GM23248 (cell line): ENCODE measurements around the gene NAPA. TPM values are rescaled to one million over a fixed set of nuclear protein-coding genes. Genes with fewer than 3 reads are reported as not detected.
A peak's percentile ranks its signal among the peaks of the same experiment; 100 is the strongest.

Experiments
- DNase-seq: peaks from one replicate; pipeline ENCODE4 v3.0.0-alpha.2; 2015
- H2AFZ ChIP-seq: fragments of 200-600 bp; sonication (generic); 2 replicates; pipeline ENCODE4 v1.6.1; 2016; ENCODE audit warnings: antibody characterized with exemption
- H3F3A ChIP-seq: fragments of 200-600 bp; sonication (generic); 2 replicates; pipeline ENCODE4 v1.6.1; 2016; ENCODE audit warnings: mild to moderate bottlenecking, antibody characterized with exemption, mixed run types; ENCODE audit not compliant: insufficient read depth
- H3K27ac ChIP-seq: fragments of 200-600 bp; sonication (generic); 2 replicates; pipeline ENCODE4 v1.5.1; 2016; ENCODE audit warnings: mild to moderate bottlenecking
- H3K27me3 ChIP-seq: fragments of 200-600 bp; sonication (generic); replicated peaks from 2 replicates; pipeline ENCODE4 v1.6.1; 2016; ENCODE audit warnings: mild to moderate bottlenecking; ENCODE audit not compliant: insufficient read depth
- H3K36me3 ChIP-seq: fragments of 200-600 bp; sonication (generic); 2 replicates; pipeline ENCODE4 v1.6.1; 2016; ENCODE audit warnings: low read depth, mild to moderate bottlenecking
- H3K4me1 ChIP-seq: fragments of 200-600 bp; sonication (generic); 2 replicates; pipeline ENCODE4 v1.6.1; 2016; ENCODE audit warnings: mild to moderate bottlenecking; ENCODE audit not compliant: insufficient read depth
- H3K4me2 ChIP-seq: fragments of 200-600 bp; sonication (generic); one replicate; pipeline ENCODE4 v1.6.1; 2016; ENCODE audit warnings: mild to moderate bottlenecking; ENCODE audit not compliant: unreplicated experiment
- H3K4me3 ChIP-seq: fragments of 200-600 bp; sonication (generic); 2 replicates; pipeline ENCODE4 v1.5.1; 2016; ENCODE audit warnings: mild to moderate bottlenecking
- H3K79me2 ChIP-seq: fragments of 200-600 bp; sonication (generic); 2 replicates; pipeline ENCODE4 v1.6.1; 2016; ENCODE audit warnings: mild to moderate bottlenecking; ENCODE audit not compliant: insufficient read depth
- H3K9ac ChIP-seq: fragments of 200-600 bp; sonication (generic); 2 replicates; pipeline ENCODE4 v1.6.1; 2016; ENCODE audit warnings: mild to moderate bottlenecking
- H3K9me2 ChIP-seq: fragments of 200-600 bp; sonication (generic); 2 replicates; pipeline ENCODE4 v1.6.1; 2016; ENCODE audit warnings: mixed run types, mild to moderate bottlenecking, moderate library complexity; ENCODE audit not compliant: insufficient read depth
- H3K9me3 ChIP-seq: fragments of 200-600 bp; sonication (generic); one replicate; pipeline ENCODE4 v1.6.1; 2017; ENCODE audit warnings: low read depth
- H4K20me1 ChIP-seq: fragments of 200-600 bp; sonication (generic); 2 replicates; pipeline ENCODE4 v1.6.0; 2016; ENCODE audit not compliant: insufficient read depth
- EZH2 ChIP-seq: fragments of 200-600 bp; sonication (generic); IDR thresholded peaks from 2 replicates; pipeline ENCODE4 v1.6.1; 2018; ENCODE audit warnings: antibody characterized with exemption, mild to moderate bottlenecking; ENCODE audit not compliant: insufficient read depth, poor library complexity, severe bottlenecking
- EZH2phosphoT487 ChIP-seq: fragments of 200-600 bp; sonication (generic); IDR thresholded peaks from 2 replicates; pipeline ENCODE4 v1.6.1; 2018; ENCODE audit warnings: antibody characterized with exemption, moderate library complexity, mild to moderate bottlenecking, low read depth; ENCODE audit not compliant: insufficient read depth
- WGBS, 2 experiments: methylation state at CpG; one replicate each; pipeline ENCODE4 v1.1.6; 2015 to 2017; ENCODE audit warnings: low lambda C conversion rate in 2 of 2, low coverage in 1 of 2; ENCODE audit errors: missing lambda C conversion rate in 2 of 2; 5-methylcytosine and 5-hydroxymethylcytosine counted together
- in situ Hi-C: fragments of 300-500 bp; cut with MboI; formaldehyde crosslinking; loops from 2 replicates; pipeline ENCODE4 v1.15.0; 2020
- polyA plus RNA-seq: library from polyadenylated mRNA; unstranded; fragments of >200 nt; fragmentation: Nextera tagmentation; extraction: Ambion mirVana; gene quantifications from 2 replicates; pipeline ENCODE4 v1.2.1, GENCODE V29; 2016
- total RNA-seq: library from RNA; depleted of rRNA; stranded (reverse); fragments of >200 nt; shearing (Covaris generic); gene quantifications from 2 replicates; pipeline ENCODE4 v1.2.3, GENCODE V29; 2014

NAPA gene
- total and polyA plus RNA-seq, 2 experiments from 2014 or later, result 94.1 to 183 TPM

DNA sequence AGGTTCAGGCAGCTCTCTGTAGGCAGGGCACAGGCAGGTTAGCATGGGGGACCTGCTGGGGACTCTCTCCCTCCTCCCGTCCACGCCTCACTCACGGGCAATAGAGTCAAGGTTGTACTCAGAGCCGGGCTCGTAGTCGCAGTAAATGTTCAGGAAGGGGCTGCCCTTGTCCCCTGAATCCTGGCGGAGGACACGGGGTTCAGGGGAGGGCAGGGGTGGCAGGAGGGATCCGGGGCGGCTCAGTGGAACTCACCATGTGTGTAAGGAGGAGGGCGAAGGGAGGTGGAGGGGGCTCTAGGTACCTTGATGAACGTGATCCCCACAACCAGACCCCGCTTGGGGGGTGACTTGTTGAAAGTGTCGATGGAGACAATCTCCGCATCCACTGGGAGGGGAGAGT, 31.7 kb downstream of the NAPA start:
- Histone ChIP-seq H3K9me3 (no peaks in the 10 kb centered on the region), H4K20me1 (no peaks in the 10 kb centered on the region), H3K27ac (no peak overlapping the region), H3K4me3 (peak overlapping the region; percentile 92), H3K27me3 (no peaks in the 10 kb centered on the region), H3K4me2 (peak overlapping the region; percentile 96), H3K9me2 (no peaks in the 10 kb centered on the region), H3K4me1 (peaks cover 3% of the 10 kb centered on the region; the same call in 1 of the 2 replicates), H3K36me3 (0 out of 2 replicates have a peak, but pooled peaks cover 6% of the 10 kb centered on the region), H2AFZ (peak overlapping the region; percentile 96), H3F3A (0 out of 2 replicates have a peak, but pooled peaks cover 7% of the 10 kb centered on the region), H3K9ac (peak overlapping the region; percentile 95; the same call in 1 of the 2 replicates), H3K79me2 (no peaks in the 10 kb centered on the region)
- in situ Hi-C loops, result no loop called here
- TF ChIP-seq EZH2phosphoT487 (no peak), EZH2 (no peak)
- DNase-seq, result no peak
- 81 to 88% methylated on average over 15 of the region's 15 CpGs for WGBS, 2 experiments

DNA sequence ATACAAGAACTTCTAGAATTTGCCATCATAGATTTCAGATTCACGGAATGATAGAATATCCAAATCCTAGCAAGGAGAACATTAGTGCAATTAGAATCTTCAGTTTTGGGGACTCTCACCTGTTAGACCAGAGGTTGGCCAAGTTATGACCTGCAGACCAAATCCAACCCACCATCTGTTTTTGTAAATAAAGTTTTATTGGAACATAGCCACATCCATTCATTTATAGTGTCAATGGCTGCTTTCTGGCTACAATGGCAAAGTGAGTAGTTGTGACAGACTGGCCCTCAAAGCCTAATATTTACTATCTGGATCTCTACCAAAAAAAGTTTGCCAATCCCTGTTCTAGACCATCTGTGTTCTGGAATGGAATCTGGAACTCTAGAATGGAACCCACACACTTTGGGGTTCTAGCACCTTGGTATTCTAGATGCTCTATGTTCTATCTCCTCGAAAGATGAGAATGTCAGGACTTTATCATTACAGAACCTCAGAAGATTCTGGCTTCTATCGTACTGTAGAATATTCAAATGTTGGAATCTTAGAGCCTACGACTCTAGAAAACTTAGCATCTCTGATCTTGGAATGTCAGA, 33.3 kb downstream of the NAPA start:
- Histone ChIP-seq H2AFZ (no peak overlapping the region), H4K20me1 (no peaks in the 10 kb centered on the region), H3K4me3 (no peak overlapping the region), H3K27ac (no peak overlapping the region), H3K9me2 (no peaks in the 10 kb centered on the region), H3K9ac (no peak overlapping the region), H3K27me3 (no peaks in the 10 kb centered on the region), H3F3A (0 out of 2 replicates have a peak, but pooled peaks cover 7% of the 10 kb centered on the region), H3K79me2 (no peaks in the 10 kb centered on the region), H3K36me3 (0 out of 2 replicates have a peak, but pooled peaks cover 6% of the 10 kb centered on the region), H3K4me2 (no peak overlapping the region), H3K4me1 (peaks cover 3% of the 10 kb centered on the region; the same call in 1 of the 2 replicates), H3K9me3 (no peaks in the 10 kb centered on the region)
- no peak for TF ChIP-seq EZH2
- TF ChIP-seq EZH2phosphoT487, result no peak
- no peak for DNase-seq
- in situ Hi-C loops, result no loop called here
- WGBS, 2 experiments, result 76 to 80% methylated on average over 4 of the region's 4 CpGs

DNA sequence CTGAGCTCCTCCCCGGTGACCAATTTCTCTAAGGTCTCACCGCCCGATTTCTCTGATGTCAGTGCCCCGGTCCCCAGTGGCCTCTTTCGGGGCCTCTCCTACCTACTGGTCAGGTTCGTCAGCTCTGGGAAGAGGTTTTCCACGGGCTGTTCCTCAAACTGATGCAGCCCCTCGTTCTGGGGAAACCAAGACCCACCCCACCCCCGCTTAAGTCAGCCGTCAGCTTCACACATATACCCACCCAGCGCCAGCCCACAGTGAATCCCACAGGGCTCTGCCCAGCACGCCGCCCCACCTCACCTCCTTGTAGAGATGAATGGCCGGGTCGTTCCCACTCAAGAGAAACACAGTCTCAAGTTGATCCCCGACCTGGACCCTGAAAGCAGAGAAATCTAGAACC, 34.2 kb downstream of the NAPA start:
- peaks cover 3% of the 10 kb centered on the region; the same call in 1 of the 2 replicates for H3K4me1 ChIP-seq
- no peak overlapping the region for H2AFZ ChIP-seq
- H3K4me2 ChIP-seq, result no peak overlapping the region
- in situ Hi-C loops, result no loop called here
- 0 out of 2 replicates have a peak, but pooled peaks cover 7% of the 10 kb centered on the region for H3F3A ChIP-seq
- no peak overlapping the region for H3K4me3 ChIP-seq
- no peak for TF ChIP-seq EZH2
- TF ChIP-seq EZH2phosphoT487, result no peak
- H3K36me3 ChIP-seq, result 0 out of 2 replicates have a peak, but pooled peaks cover 6% of the 10 kb centered on the region
- no peaks in the 10 kb centered on the region for H3K9me2 ChIP-seq
- no peaks in the 10 kb centered on the region for H3K9me3 ChIP-seq
- no peak overlapping the region for H3K9ac ChIP-seq
- no peak overlapping the region for H3K27ac ChIP-seq
- H3K79me2 ChIP-seq, result no peaks in the 10 kb centered on the region
- no peak for DNase-seq
- H4K20me1 ChIP-seq, result no peaks in the 10 kb centered on the region
- WGBS, 2 experiments, result 74 to 79% methylated on average over 14 to 16 of the region's 16 CpGs
- H3K27me3 ChIP-seq, result no peaks in the 10 kb centered on the region

DNA sequence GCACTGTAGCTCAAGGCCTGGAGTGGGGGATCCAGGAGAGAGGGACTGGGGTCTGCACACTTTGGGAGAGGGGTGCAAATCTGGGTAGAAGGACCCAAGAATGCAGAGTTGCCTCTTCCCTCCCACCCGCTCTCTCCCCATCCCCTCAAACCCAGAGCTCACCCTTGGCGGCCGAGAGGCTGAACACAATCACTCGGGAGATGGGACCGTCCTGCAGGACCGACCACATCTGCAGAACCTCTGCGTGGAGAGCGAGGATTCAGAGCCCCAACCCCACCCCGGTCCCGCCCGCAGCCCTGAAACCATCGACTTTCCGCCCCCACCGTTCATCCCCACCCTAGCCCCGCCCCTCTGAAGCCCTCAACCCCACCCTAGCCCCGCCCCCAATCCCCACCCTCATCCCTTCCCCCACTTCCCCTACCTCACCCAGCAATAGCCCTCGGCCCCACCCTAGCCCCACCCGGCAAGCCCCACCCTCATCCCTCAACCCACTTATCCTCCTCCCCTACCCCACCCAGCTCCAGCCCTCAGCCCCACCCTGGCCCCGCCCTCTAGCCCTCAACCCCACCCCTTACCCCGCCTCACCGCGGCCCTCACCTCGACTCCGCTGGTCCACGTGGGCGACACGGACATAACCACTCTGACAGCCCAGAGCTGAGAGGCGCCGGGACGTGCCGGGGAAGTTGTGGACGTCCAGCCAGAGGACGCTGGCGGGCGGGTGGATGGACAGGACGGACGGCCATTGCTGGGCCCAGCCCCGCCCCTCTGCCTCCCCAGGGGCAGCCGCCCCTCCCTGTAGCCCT, 35.0 kb downstream of the NAPA start:
- H3K9me3 ChIP-seq, result no peaks in the 10 kb centered on the region
- no peak for DNase-seq
- no peak overlapping the region for H2AFZ ChIP-seq
- in situ Hi-C loops, result no loop called here
- WGBS, 2 experiments, result 27 to 37% methylated on average over 17 to 39 of the region's 39 CpGs
- no peaks in the 10 kb centered on the region for H3K9me2 ChIP-seq
- H3K4me2 ChIP-seq, result no peak overlapping the region
- no peak for TF ChIP-seq EZH2
- TF ChIP-seq EZH2phosphoT487, result no peak
- H3K4me1 ChIP-seq, result peaks cover 3% of the 10 kb centered on the region; the same call in 1 of the 2 replicates
- H3K79me2 ChIP-seq, result no peaks in the 10 kb centered on the region
- H3K36me3 ChIP-seq, result no peaks in the 10 kb centered on the region
- H3K9ac ChIP-seq, result no peak overlapping the region
- no peak overlapping the region for H3K27ac ChIP-seq
- H3F3A ChIP-seq, result 0 out of 2 replicates have a peak, but pooled peaks cover under 1% of the 10 kb centered on the region
- H3K27me3 ChIP-seq, result no peaks in the 10 kb centered on the region
- H3K4me3 ChIP-seq, result no peak overlapping the region
- H4K20me1 ChIP-seq, result no peaks in the 10 kb centered on the region
